PC-9 (cell line): ENCODE measurements around the gene MED26. TPM values are rescaled to one million over a fixed set of nuclear protein-coding genes. Genes with fewer than 3 reads are reported as not detected.
A peak's percentile ranks its signal among the peaks of the same experiment; 100 is the strongest.

ENCODE experiments used
- BruUV-seq: library from RNA; stranded (reverse); fragments of 400-500 nt; replicated peaks from 2 replicates; lab custom pipeline; 2021; lab: Mats Ljungman, UMichigan
- CTCF ChIA-PET: fragments of 300-600 bp; sonication (Branson Sonifier 250); formaldehyde crosslinking; loops from one replicate; lab custom pipeline; 2022; ENCODE audit warnings: antibody characterized with exemption; lab: Charles Lee
- POLR2A ChIA-PET: fragments of 300-600 bp; sonication (Branson Sonifier 250); formaldehyde crosslinking; loops from one replicate; lab custom pipeline; 2022; ENCODE audit warnings: antibody characterized with exemption; ENCODE audit not compliant: unreplicated experiment; lab: Charles Lee
- DNase-seq, 2 experiments: peaks; one replicate each; pipeline versions ENCODE4 v3.0.0 to v3.0.0-alpha.2; 2015 to 2022; ENCODE audit warnings: mixed read lengths in 1 of 2
- H2AFZ ChIP-seq: fragments of 200-600 bp; sonication (generic); 2 replicates; pipeline ENCODE4 v1.8.1; 2017; ENCODE audit warnings: antibody characterized with exemption
- H3F3A ChIP-seq: fragments of 200-600 bp; sonication (generic); 2 replicates; pipeline ENCODE4 v1.8.1; 2017; ENCODE audit warnings: antibody characterized with exemption, mild to moderate bottlenecking, low read depth; ENCODE audit not compliant: insufficient read depth
- H3K27ac ChIP-seq: fragments of 200-600 bp; sonication (generic); 2 replicates; pipeline ENCODE4 v1.6.1; 2016; ENCODE audit warnings: mixed run types
- H3K27me3 ChIP-seq: fragments of 200-600 bp; sonication (generic); 2 replicates; pipeline ENCODE4 v1.6.1; 2016; ENCODE audit warnings: low read depth, mixed run types; ENCODE audit not compliant: insufficient read depth
- H3K36me3 ChIP-seq: fragments of 200-600 bp; sonication (generic); 2 replicates; pipeline ENCODE4 v1.6.1; 2016; ENCODE audit warnings: low read depth, mixed run types
- H3K4me1 ChIP-seq: fragments of 200-600 bp; sonication (generic); replicated peaks from 2 replicates; pipeline ENCODE4 v1.6.1; 2016; ENCODE audit warnings: mixed run types; ENCODE audit not compliant: insufficient read depth
- H3K4me2 ChIP-seq: fragments of 200-600 bp; sonication (generic); 2 replicates; pipeline ENCODE4 v1.6.1; 2017; ENCODE audit warnings: mixed run types
- H3K4me3 ChIP-seq: fragments of 200-600 bp; sonication (generic); 2 replicates; pipeline ENCODE4 v1.6.1; 2016; ENCODE audit warnings: mixed run types
- H3K79me2 ChIP-seq: fragments of 200-600 bp; sonication (generic); 2 replicates; pipeline ENCODE4 v1.6.1; 2017; ENCODE audit warnings: low read depth, mixed run types
- H3K9me2 ChIP-seq: fragments of 200-600 bp; sonication (generic); 2 replicates; pipeline ENCODE4 v1.8.1; 2017; ENCODE audit warnings: mild to moderate bottlenecking; ENCODE audit not compliant: insufficient read depth
- H3K9me3 ChIP-seq: fragments of 200-600 bp; sonication (generic); 2 replicates; pipeline ENCODE4 v1.8.1; 2016; ENCODE audit warnings: low read depth; ENCODE audit not compliant: insufficient read depth
- H4K20me1 ChIP-seq: fragments of 200-600 bp; sonication (generic); 2 replicates; pipeline ENCODE4 v1.8.1; 2017; ENCODE audit not compliant: insufficient read depth
- EZH2 ChIP-seq: fragments of 200-600 bp; sonication (generic); IDR thresholded peaks from 2 replicates; pipeline ENCODE4 v1.8.0; 2017; ENCODE audit warnings: antibody characterized with exemption, low read depth
- intact Hi-C: fragments of 100-400 bp; cut with micrococcal nuclease; formaldehyde crosslinking; loops from one replicate; pipeline ENCODE4 v1.10.0; 2022; ENCODE audit not compliant: unreplicated experiment
- total RNA-seq: library from RNA; stranded (reverse); gene quantifications from 2 replicates; pipeline ENCODE4 v1.2.3, GENCODE V29; 2021
- TF ChIP-seq, protein P1 (sequence below): fragments of 200-600 bp; sonication (generic); conservative IDR thresholded peaks from 2 replicates; pipeline ENCODE4 v1.6.1; 2017; ENCODE audit warnings: mixed run types, antibody characterized with exemption, mild to moderate bottlenecking, moderate library complexity

Gene MED26
- total RNA-seq, 1 experiment from 2014 or later, result 11.9 TPM

DNA sequence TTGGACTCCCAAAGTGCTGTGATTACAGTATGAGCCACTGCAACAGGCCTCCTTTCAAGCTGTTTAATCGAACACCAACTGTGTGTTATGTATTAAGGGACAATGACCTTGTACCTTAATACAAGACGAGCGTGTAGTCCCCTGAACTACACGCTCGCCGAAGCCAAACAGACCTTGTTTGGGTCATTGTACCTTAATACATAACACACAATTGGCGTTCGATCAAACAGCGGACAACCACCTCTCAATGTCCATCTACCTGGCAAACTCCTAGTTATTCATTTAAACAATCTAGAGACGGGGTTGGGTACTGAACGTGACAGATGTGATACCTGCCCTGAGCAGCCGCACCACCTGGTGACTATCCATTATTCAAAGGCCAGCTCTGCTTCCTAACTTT is 87.1 kb downstream of the MED26 start:
- Histone ChIP-seq H2AFZ (no peak overlapping the region), H3F3A (peaks cover 14% of the 10 kb centered on the region), H3K4me2 (peak overlapping the region; percentile 98), H3K79me2 (peaks cover 86% of the 10 kb centered on the region), H3K9me2 (no peaks in the 10 kb centered on the region), H3K9me3 (no peaks in the 10 kb centered on the region), H3K36me3 (peaks cover 27% of the 10 kb centered on the region), H3K27ac (no peak overlapping the region; the same call in 1 of the 2 replicates), H4K20me1 (peaks cover 58% of the 10 kb centered on the region), H3K4me1 (peaks cover 17% of the 10 kb centered on the region), H3K27me3 (no peaks in the 10 kb centered on the region), H3K4me3 (peak overlapping the region; percentile 95)
- POLR2A ChIA-PET, result interaction anchor here (0.5 to 0.6 kb wide), 2 partner anchors 9 to 99 kb away, joined by 7 to 10 read pairs; no protein-coding TSS in a partner anchor
- no peak for DNase-seq
- intact Hi-C loops, result no loop called here
- no TSS peak for BruUV-seq
- TF ChIP-seq EZH2, result no peak
- TF ChIP-seq, protein P1, sequence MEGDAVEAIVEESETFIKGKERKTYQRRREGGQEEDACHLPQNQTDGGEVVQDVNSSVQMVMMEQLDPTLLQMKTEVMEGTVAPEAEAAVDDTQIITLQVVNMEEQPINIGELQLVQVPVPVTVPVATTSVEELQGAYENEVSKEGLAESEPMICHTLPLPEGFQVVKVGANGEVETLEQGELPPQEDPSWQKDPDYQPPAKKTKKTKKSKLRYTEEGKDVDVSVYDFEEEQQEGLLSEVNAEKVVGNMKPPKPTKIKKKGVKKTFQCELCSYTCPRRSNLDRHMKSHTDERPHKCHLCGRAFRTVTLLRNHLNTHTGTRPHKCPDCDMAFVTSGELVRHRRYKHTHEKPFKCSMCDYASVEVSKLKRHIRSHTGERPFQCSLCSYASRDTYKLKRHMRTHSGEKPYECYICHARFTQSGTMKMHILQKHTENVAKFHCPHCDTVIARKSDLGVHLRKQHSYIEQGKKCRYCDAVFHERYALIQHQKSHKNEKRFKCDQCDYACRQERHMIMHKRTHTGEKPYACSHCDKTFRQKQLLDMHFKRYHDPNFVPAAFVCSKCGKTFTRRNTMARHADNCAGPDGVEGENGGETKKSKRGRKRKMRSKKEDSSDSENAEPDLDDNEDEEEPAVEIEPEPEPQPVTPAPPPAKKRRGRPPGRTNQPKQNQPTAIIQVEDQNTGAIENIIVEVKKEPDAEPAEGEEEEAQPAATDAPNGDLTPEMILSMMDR, result no peak
- CTCF ChIA-PET, result no interaction called here

DNA sequence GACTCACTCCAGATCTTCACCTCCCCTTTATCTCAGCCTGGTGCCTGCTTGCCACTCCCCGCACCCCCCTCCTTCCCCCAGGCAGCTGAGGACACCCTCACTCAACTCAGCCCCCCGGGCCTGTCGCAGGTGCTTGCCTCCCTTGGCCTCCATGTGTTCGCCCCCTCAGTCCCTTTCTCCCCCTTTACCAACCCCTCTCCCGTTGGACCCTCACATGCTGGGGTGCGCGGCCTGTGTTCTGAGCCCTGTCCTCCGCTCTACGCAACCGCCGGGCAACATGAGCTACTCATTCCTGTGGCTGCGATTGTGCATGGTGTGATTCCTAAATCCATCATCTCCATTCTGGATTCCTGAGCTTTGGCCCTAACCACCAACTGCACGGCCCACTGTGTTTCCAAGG is 90.9 kb downstream of the MED26 start:
- Histone ChIP-seq H3K9me2 (no peaks in the 10 kb centered on the region), H2AFZ (no peak overlapping the region), H3K36me3 (peaks cover 54% of the 10 kb centered on the region), H3K27ac (no peak overlapping the region), H3K79me2 (peaks cover 74% of the 10 kb centered on the region), H3K4me1 (peaks cover 8% of the 10 kb centered on the region), H3F3A (peaks cover 22% of the 10 kb centered on the region; the same call in 1 of the 2 replicates), H3K4me3 (no peak overlapping the region), H3K4me2 (no peak overlapping the region), H3K27me3 (no peaks in the 10 kb centered on the region), H4K20me1 (peaks cover 90% of the 10 kb centered on the region), H3K9me3 (no peaks in the 10 kb centered on the region)
- CTCF ChIA-PET, result no interaction called here
- POLR2A ChIA-PET, result no interaction called here
- no TSS peak for BruUV-seq
- no peak for TF ChIP-seq EZH2
- TF ChIP-seq, protein P1, result no peak
- no peak for DNase-seq
- intact Hi-C loops, result no loop called here

DNA sequence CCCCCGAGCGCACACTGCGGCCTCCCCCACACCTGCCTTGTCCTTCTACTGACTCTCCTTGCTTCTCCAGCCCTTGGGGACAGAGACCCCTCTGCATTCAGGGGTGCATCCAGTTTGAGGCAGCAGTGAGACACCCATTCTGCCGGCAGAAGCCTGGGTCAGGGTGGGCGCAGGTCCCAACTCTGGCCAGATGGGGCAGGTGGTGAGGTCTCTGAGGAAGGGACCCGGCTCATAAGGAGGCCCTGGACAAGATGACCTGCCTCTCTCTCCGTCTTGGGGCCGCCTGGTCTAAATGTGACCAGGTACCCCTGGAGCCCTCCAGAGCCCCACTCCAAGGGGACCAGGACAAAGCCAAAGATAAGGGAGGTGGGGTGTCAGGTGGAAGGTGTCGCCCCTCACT is 91.9 kb downstream of the MED26 start:
- peaks cover 6% of the 10 kb centered on the region for H3K4me1 ChIP-seq
- no peak overlapping the region for H2AFZ ChIP-seq
- DNase-seq, result no peak
- intact Hi-C loops, result no loop called here
- H3K27ac ChIP-seq, result no peak overlapping the region
- BruUV-seq, result no TSS peak
- no peaks in the 10 kb centered on the region for H3K9me3 ChIP-seq
- no peaks in the 10 kb centered on the region for H3K27me3 ChIP-seq
- peaks cover 64% of the 10 kb centered on the region for H3K79me2 ChIP-seq
- H3K4me3 ChIP-seq, result no peak overlapping the region
- no peaks in the 10 kb centered on the region for H3K9me2 ChIP-seq
- H4K20me1 ChIP-seq, result peaks cover 92% of the 10 kb centered on the region
- ChIA-PET CTCF (interaction anchor here (0.6 kb wide), 1 partner anchor 38 kb away, joined by 4 read pairs; no protein-coding TSS in a partner anchor), POLR2A (no interaction called here)
- H3K36me3 ChIP-seq, result peaks cover 63% of the 10 kb centered on the region
- TF ChIP-seq, protein P1, result no peak
- no peak for TF ChIP-seq EZH2
- no peak overlapping the region for H3K4me2 ChIP-seq
- peaks cover 22% of the 10 kb centered on the region; the same call in 1 of the 2 replicates for H3F3A ChIP-seq
